ENCODE results near the gene PPL.
"Not testable (repeated sequence)": the region's sequence is repeated elsewhere in the genome, so short reads cannot be mapped to it uniquely, and the experiment has no call there.

DNA sequence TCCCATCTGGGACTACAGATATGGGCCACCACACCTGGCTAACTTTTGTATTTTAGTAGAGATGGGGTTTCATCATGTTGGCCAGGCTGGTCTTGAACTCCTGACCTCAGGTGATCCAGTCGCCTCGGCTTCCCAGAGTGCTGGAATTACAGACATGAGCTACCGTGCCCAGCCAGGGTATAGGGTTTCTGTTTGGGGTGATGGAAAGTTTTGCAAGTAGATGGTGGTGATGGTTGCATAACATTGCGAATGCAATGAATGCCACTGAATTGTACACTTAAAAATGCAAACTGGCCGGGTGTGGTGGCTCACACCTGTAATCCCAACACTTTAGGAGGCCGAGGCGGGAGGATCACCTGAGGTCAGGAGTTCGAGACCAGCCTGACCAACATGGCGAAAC is 40.2 kb downstream of the PPL start:
- not testable (repeated sequence) for TF ChIP-seq SIN3A (IDR thresholded peaks at IDR 0.05; ENCODE audit: low read depth); EZH2phosphoT487 (IDR thresholded peaks at IDR 0.05; ENCODE audit: borderline replicate concordance); POLR2AphosphoS5 (IDR thresholded peaks at IDR 0.05; ENCODE audit: low read depth, low read length); YY1 (IDR thresholded peaks at IDR 0.05; ENCODE audit: extremely low read depth, insufficient replicate concordance, low read depth, low read length); CTCF (IDR thresholded peaks at IDR 0.05 in 2 of 3, conservative IDR thresholded peaks at IDR 0.05 in 1 of 3; ENCODE audit: borderline replicate concordance in 1 of 3, insufficient read depth in 1 of 3, low read depth in 2 of 3, low read length in 2 of 3); ZFX (IDR thresholded peaks at IDR 0.05); POLR2A (IDR thresholded peaks at IDR 0.05; ENCODE audit: borderline replicate concordance, extremely low read depth, insufficient read depth, insufficient read length); ELF1 (IDR thresholded peaks at IDR 0.05; ENCODE audit: borderline replicate concordance, low read depth); TCF7L2 (IDR thresholded peaks at IDR 0.05; ENCODE audit: borderline replicate concordance, extremely low read depth, insufficient read depth, insufficient read length); EZH2 (IDR thresholded peaks at IDR 0.05); SP1 (IDR thresholded peaks at IDR 0.05; ENCODE audit: low read depth)
- TF ChIP-seq, protein P1, sequence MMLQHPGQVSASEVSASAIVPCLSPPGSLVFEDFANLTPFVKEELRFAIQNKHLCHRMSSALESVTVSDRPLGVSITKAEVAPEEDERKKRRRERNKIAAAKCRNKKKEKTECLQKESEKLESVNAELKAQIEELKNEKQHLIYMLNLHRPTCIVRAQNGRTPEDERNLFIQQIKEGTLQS (IDR thresholded peaks at IDR 0.05), result not testable (repeated sequence)
